ENCODE data around the gene VSIG10. TPM values are rescaled to one million over a fixed set of nuclear protein-coding genes. Genes with fewer than 3 reads are reported as not detected.
A peak's percentile ranks its signal among the peaks of the same experiment; 100 is the strongest.

Gene VSIG10
- total RNA-seq, 4 donors from 2014 or later: 122 to 207 (median 155) TPM

DNA sequence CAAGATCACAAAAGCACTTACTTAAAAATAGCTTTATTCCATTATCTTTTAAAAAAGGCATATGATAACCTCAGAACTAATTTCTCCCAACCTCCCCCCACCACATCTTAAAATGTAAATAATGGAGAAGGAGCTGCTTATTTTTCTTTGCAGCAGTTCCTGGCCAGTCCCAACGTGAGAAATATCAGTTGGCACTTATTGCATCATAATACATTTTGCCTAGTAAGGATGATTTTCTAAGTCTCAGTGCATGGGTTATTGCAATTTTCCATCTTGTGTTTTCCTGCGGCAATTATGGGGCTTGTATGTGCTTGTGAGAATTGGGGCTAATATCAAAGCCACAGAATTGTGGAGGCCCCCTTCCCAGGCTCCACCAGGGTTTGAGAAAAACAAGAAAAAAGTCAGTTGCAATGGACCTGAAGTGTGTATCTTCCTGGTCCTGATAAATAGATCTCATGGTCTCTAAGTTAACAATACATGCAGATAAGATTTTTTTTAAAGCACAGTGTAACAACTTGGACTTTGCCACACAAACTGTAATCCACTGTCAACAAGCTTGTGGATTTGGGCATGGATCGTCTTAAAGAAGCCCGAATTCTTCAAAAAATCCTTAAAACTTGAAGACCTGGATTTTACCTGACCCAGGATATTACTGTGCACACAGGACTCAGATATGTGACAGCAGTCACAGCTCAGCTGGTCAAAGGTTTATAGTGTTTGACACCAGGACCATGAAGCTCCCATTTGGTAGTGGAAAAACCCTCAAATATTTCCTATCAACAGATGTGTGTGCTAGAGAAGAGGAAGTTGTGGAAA, 40.0 kb downstream of the VSIG10 start:
- Histone ChIP-seq H3K27ac (peak overlapping the region; percentile 97 to 99 (median 98)), H3K4me3 (no peak overlapping the region), H3K36me3 (no peaks in the 10 kb centered on the region), H3K27me3 (no peaks in the 10 kb centered on the region), H3K9me3 (no peaks in the 10 kb centered on the region), H3K4me1 (peaks cover 4 to 48% (median 36%) of the 10 kb centered on the region in 4 donors)
- TF ChIP-seq, protein P1, sequence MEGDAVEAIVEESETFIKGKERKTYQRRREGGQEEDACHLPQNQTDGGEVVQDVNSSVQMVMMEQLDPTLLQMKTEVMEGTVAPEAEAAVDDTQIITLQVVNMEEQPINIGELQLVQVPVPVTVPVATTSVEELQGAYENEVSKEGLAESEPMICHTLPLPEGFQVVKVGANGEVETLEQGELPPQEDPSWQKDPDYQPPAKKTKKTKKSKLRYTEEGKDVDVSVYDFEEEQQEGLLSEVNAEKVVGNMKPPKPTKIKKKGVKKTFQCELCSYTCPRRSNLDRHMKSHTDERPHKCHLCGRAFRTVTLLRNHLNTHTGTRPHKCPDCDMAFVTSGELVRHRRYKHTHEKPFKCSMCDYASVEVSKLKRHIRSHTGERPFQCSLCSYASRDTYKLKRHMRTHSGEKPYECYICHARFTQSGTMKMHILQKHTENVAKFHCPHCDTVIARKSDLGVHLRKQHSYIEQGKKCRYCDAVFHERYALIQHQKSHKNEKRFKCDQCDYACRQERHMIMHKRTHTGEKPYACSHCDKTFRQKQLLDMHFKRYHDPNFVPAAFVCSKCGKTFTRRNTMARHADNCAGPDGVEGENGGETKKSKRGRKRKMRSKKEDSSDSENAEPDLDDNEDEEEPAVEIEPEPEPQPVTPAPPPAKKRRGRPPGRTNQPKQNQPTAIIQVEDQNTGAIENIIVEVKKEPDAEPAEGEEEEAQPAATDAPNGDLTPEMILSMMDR (IDR thresholded peaks at IDR 0.05): no peak
- TF ChIP-seq POLR2AphosphoS5 (IDR thresholded peaks at IDR 0.05) (no peak), POLR2A (IDR thresholded peaks at IDR 0.05) (no peak), EP300 (IDR thresholded peaks at IDR 0.05; ENCODE audit: low read depth) (no peak)
- intact Hi-C loops (cut with DNase I; ENCODE audit: low total_unique reads) (no loop called here), in situ Hi-C loops (cut with MboI; ENCODE audit: low pct_ligation_motif_present in 1 of 4, low pct_unique_long_range_greater_than_20kb in 1 of 4, low sequenced_read_pairs in 3 of 4) (no loop called here)
- WGBS, 2 donors (ENCODE audit: low coverage in 1 of 2): 51% methylated on average over 3 to 4 of the region's 4 CpGs
- no peak for DNase-seq

DNA sequence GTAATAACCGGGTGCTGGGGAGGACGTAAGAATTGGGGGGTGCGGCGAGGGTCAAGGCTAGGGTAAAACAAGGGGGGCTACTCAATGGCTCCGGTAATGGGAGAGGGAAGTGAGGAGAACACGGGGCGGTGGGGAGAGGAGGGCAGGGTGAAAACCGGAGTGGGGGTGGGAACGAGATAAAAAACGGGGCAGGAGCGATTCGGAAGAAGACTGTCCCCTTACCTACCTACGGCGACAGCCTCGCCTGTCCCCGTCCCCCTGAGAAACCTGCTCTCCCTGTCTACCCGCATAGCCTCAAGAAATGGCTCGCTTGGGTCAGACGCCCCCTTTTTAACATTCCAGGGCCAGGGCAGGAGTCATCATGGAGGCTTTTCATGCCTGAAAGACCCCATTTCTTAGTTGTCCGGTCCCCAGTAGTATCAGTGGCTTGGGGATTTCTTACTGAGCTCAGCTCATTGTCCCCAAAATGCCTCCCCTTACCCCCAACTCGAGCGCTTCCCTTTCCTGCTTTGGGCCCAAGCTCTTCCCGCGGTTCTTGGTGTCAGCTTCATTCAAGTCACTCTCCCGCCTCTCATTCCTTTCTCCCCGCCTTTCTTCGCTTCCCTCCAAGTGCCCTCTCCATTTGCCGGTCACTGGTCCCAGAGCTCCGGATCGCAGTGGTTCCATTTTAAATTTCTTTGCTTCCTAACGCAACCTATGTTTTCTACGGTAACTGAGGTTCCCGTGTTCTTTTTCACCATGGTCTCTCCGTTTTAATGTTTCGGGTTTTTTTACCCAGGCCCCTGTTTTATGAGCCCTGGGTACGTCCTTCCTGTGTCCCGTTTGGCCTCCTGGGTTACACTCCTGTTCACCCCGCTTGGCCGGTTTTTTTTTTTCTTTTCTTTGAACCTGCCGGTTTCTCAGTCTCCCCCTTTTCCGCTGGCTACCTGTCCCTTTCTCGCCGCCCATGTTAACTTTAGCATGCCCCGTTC, 41.7 kb downstream of the VSIG10 start:
- 1 to 2% methylated on average over 21 to 44 of the region's 44 CpGs for WGBS, 2 donors (ENCODE audit: low coverage in 1 of 2)
- Histone ChIP-seq H3K27me3 (no peaks in the 10 kb centered on the region), H3K9me3 (no peaks in the 10 kb centered on the region), H3K4me3 (peak overlapping the region; percentile 74 to 90 (median 80)), H3K36me3 (no peaks in the 10 kb centered on the region), H3K4me1 (peaks cover 4 to 56% (median 36%) of the 10 kb centered on the region in 4 donors), H3K27ac (peak overlapping the region; percentile 97 to 99 (median 98))
- intact Hi-C loops (cut with DNase I; ENCODE audit: low total_unique reads): no loop called here
- DNase-seq: peak; percentile 55
- in situ Hi-C loops (cut with MboI; ENCODE audit: low pct_ligation_motif_present in 1 of 4, low pct_unique_long_range_greater_than_20kb in 1 of 4, low sequenced_read_pairs in 3 of 4): no loop called here
- TF ChIP-seq, protein P1 (IDR thresholded peaks at IDR 0.05): no peak
- peak in 2 of 3 donors; percentile 37 to 45 for TF ChIP-seq POLR2AphosphoS5 (IDR thresholded peaks at IDR 0.05)
- peak; percentile 54 for TF ChIP-seq POLR2A (IDR thresholded peaks at IDR 0.05)
- no peak for TF ChIP-seq EP300 (IDR thresholded peaks at IDR 0.05; ENCODE audit: low read depth)

DNA sequence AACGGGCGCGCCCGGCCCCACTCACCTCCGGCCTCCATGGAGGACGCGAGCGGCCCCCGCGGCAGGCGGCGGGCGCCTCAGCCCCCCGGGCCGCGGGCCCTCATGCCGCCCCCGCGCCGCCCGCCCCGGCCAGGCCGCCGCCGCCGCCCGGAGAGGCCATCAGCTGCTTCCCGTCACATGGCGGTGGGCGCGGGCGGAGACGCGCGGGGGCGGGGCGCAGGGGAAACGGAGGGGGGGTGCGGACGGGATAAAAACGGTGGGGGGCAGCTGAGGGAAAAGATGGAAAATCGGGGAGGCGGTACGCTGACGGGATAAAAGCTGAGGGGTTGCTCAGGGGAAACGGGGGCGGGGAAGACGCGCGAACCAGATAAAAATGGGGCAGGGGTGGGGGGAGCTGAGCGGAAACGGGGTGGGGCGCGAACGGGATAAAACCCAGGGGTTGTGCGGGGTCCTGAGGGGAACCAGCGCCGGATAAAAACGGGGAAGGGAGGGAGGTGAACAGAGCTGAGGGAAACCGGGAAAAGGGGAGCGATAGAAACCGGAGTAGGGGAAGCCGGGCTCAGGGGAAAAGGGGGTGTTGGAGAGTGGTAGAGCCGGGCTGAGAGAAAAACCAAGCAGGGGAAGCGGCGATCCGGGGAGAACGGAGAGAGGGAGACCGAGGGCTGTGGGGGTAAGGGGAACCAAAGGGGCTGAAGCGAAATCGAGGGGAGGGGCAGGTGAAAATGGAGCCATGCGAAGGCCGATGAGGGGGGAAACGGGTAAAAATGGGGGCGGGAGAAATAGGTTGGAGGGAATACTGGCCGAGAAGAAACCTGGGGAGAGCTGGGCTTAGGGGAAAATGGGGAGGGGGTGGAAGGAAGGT, 42.6 kb downstream of the VSIG10 start, which contains the start of gene WSB2:
WSB2 (minus strand) TSS at position 169 of the 862 bp plus-strand sequence; CDS start at position 38, 131 bp downstream.
- no peak for TF ChIP-seq POLR2AphosphoS5 (IDR thresholded peaks at IDR 0.05)
- TF ChIP-seq POLR2A (IDR thresholded peaks at IDR 0.05): peak; percentile 39
- no peak for TF ChIP-seq EP300 (IDR thresholded peaks at IDR 0.05; ENCODE audit: low read depth)
- Histone ChIP-seq H3K36me3 (no peaks in the 10 kb centered on the region), H3K27me3 (no peaks in the 10 kb centered on the region), H3K4me1 (peaks cover 4 to 65% (median 44%) of the 10 kb centered on the region in 4 donors), H3K9me3 (no peaks in the 10 kb centered on the region), H3K4me3 (peak within 1 kb of the TSS; percentile 74 to 90 (median 80)), H3K27ac (peak within 1 kb of the TSS; percentile 97 to 99 (median 98))
- WGBS, 2 donors (ENCODE audit: low coverage in 1 of 2): 1 to 2% methylated on average over 26 to 49 of the region's 76 CpGs
- in situ Hi-C loops (cut with MboI; ENCODE audit: low pct_ligation_motif_present in 1 of 4, low pct_unique_long_range_greater_than_20kb in 1 of 4, low sequenced_read_pairs in 3 of 4): no loop called here
- intact Hi-C loops (cut with DNase I; ENCODE audit: low total_unique reads): no loop called here
- DNase-seq: peak; percentile 75
